ENCODE measurements around the gene FBXW4.
"Not testable (repeated sequence)": the region's sequence is repeated elsewhere in the genome, so short reads cannot be mapped to it uniquely, and the experiment has no call there.

The FBXW4 gene

GRCh38 chr10:101597091-101597900 is 97.7 kb downstream of the FBXW4 start:
- Histone ChIP-seq H3K9me3 (ENCODE audit: low read length) (no peaks in the 10 kb centered on the region), H3K36me3 (ENCODE audit: insufficient read depth, low read length) (peaks cover 6% of the 10 kb centered on the region), H3K4me3 (ENCODE audit: low read length) (no peak overlapping the region), H3K27me3 (ENCODE audit: insufficient read depth, low read length) (no peaks in the 10 kb centered on the region), H3K4me1 (ENCODE audit: insufficient read depth, low read length) (no peaks in the 10 kb centered on the region), H2AFZ (ENCODE audit: low read depth, low read length) (no peak overlapping the region)

- Histone ChIP-seq H3K9me3 (ENCODE audit: low read length) (no peaks in the 10 kb centered on the region), H3K4me1 (ENCODE audit: insufficient read depth, low read length) (no peaks in the 10 kb centered on the region), H3K36me3 (ENCODE audit: insufficient read depth, low read length) (peaks cover 6% of the 10 kb centered on the region), H3K27me3 (ENCODE audit: insufficient read depth, low read length) (no peaks in the 10 kb centered on the region), H3K4me3 (ENCODE audit: low read length) (no peak overlapping the region), H2AFZ (ENCODE audit: low read depth, low read length) (no peak overlapping the region)
Observed at GRCh38 chr10:101595591-101596433, 99.2 kb downstream of the FBXW4 start.

GRCh38 chr10:101593331-101593730 is 101.6 kb downstream of the FBXW4 start:
- H3K36me3 ChIP-seq (ENCODE audit: insufficient read depth, low read length); H2AFZ ChIP-seq (ENCODE audit: low read depth, low read length); H3K27me3 ChIP-seq (ENCODE audit: insufficient read depth, low read length): not testable (repeated sequence)

GRCh38 chr10:101588879-101589278 is 106.1 kb downstream of the FBXW4 start:
- Histone ChIP-seq H2AFZ (ENCODE audit: low read depth, low read length) (peak overlapping the region; percentile 5), H3K4me3 (ENCODE audit: low read length) (peak overlapping the region; percentile 73), H3K4me1 (ENCODE audit: insufficient read depth, low read length) (peaks cover 20% of the 10 kb centered on the region), H3K36me3 (ENCODE audit: insufficient read depth, low read length) (peaks cover 14% of the 10 kb centered on the region), H3K9me3 (ENCODE audit: low read length) (no peaks in the 10 kb centered on the region), H3K27me3 (ENCODE audit: insufficient read depth, low read length) (no peaks in the 10 kb centered on the region)

More at GRCh38 chr10:101593331-101593730, 101.6 kb downstream of the FBXW4 start:
- not testable (repeated sequence) for H3K4me3 ChIP-seq (ENCODE audit: low read length); H3K4me1 ChIP-seq (ENCODE audit: insufficient read depth, low read length); H3K9me3 ChIP-seq (ENCODE audit: low read length)

GRCh38 chr10:101587725-101588653 is 107.0 kb downstream of the FBXW4 start, which contains the start of the genes DPCD and POLL:
Gene DPCD (plus strand): TSS chr10:101588321. CDS start chr10:101588337, 16 bp downstream.
Gene POLL (minus strand): TSS chr10:101588257. CDS start chr10:101587360, 897 bp downstream.
- peak within 1 kb of the TSS; percentile 83 for H2AFZ ChIP-seq (ENCODE audit: low read depth, low read length)
- H3K36me3 ChIP-seq (ENCODE audit: insufficient read depth, low read length), result peaks cover 18% of the 10 kb centered on the region
- peak within 1 kb of the TSS; percentile 73 for H3K4me3 ChIP-seq (ENCODE audit: low read length)
- H3K27me3 ChIP-seq (ENCODE audit: insufficient read depth, low read length), result no peaks in the 10 kb centered on the region
- peaks cover 20% of the 10 kb centered on the region for H3K4me1 ChIP-seq (ENCODE audit: insufficient read depth, low read length)
- H3K9me3 ChIP-seq (ENCODE audit: low read length), result no peaks in the 10 kb centered on the region

- H3K4me3 ChIP-seq (ENCODE audit: low read length), result no peak overlapping the region
- no peaks in the 10 kb centered on the region for H3K27me3 ChIP-seq (ENCODE audit: insufficient read depth, low read length)
- no peak overlapping the region for H2AFZ ChIP-seq (ENCODE audit: low read depth, low read length)
- peaks cover 20% of the 10 kb centered on the region for H3K4me1 ChIP-seq (ENCODE audit: insufficient read depth, low read length)
- H3K36me3 ChIP-seq (ENCODE audit: insufficient read depth, low read length), result peaks cover 23% of the 10 kb centered on the region
- no peaks in the 10 kb centered on the region for H3K9me3 ChIP-seq (ENCODE audit: low read length)
Observed at GRCh38 chr10:101585841-101586240, 109.1 kb downstream of the FBXW4 start.

- no peak overlapping the region for H2AFZ ChIP-seq (ENCODE audit: low read depth, low read length)
- H3K9me3 ChIP-seq (ENCODE audit: low read length), result no peaks in the 10 kb centered on the region
- H3K4me1 ChIP-seq (ENCODE audit: insufficient read depth, low read length), result no peaks in the 10 kb centered on the region
- H3K4me3 ChIP-seq (ENCODE audit: low read length), result no peak overlapping the region
- H3K36me3 ChIP-seq (ENCODE audit: insufficient read depth, low read length), result peaks cover 38% of the 10 kb centered on the region
- H3K27me3 ChIP-seq (ENCODE audit: insufficient read depth, low read length), result no peaks in the 10 kb centered on the region
Observed at GRCh38 chr10:101580486-101581399, 114.2 kb downstream of the FBXW4 start.

GRCh38 chr10:101579516-101579870 is 115.5 kb downstream of the FBXW4 start:
- Histone ChIP-seq H3K4me3 (ENCODE audit: low read length) (no peak overlapping the region), H3K4me1 (ENCODE audit: insufficient read depth, low read length) (no peaks in the 10 kb centered on the region), H3K9me3 (ENCODE audit: low read length) (no peaks in the 10 kb centered on the region), H2AFZ (ENCODE audit: low read depth, low read length) (no peak overlapping the region), H3K36me3 (ENCODE audit: insufficient read depth, low read length) (peaks cover 28% of the 10 kb centered on the region), H3K27me3 (ENCODE audit: insufficient read depth, low read length) (no peaks in the 10 kb centered on the region)

GRCh38 chr10:101578803-101579515 is 116.0 kb downstream of the FBXW4 start:
- Histone ChIP-seq H3K27me3 (ENCODE audit: insufficient read depth, low read length) (no peaks in the 10 kb centered on the region), H3K36me3 (ENCODE audit: insufficient read depth, low read length) (peaks cover 25% of the 10 kb centered on the region), H3K4me1 (ENCODE audit: insufficient read depth, low read length) (no peaks in the 10 kb centered on the region), H3K9me3 (ENCODE audit: low read length) (no peaks in the 10 kb centered on the region), H3K4me3 (ENCODE audit: low read length) (no peak overlapping the region), H2AFZ (ENCODE audit: low read depth, low read length) (no peak overlapping the region)

- Histone ChIP-seq H3K4me3 (ENCODE audit: low read length) (no peak overlapping the region), H3K9me3 (ENCODE audit: low read length) (no peaks in the 10 kb centered on the region), H3K36me3 (ENCODE audit: insufficient read depth, low read length) (peaks cover 22% of the 10 kb centered on the region), H2AFZ (ENCODE audit: low read depth, low read length) (no peak overlapping the region), H3K27me3 (ENCODE audit: insufficient read depth, low read length) (no peaks in the 10 kb centered on the region), H3K4me1 (ENCODE audit: insufficient read depth, low read length) (no peaks in the 10 kb centered on the region)
Observed at GRCh38 chr10:101578192-101578591, 116.8 kb downstream of the FBXW4 start.

- no peak overlapping the region for H3K4me3 ChIP-seq (ENCODE audit: low read length)
- H3K9me3 ChIP-seq (ENCODE audit: low read length), result peaks cover 2% of the 10 kb centered on the region
- H2AFZ ChIP-seq (ENCODE audit: low read depth, low read length), result no peak overlapping the region
- peaks cover 2% of the 10 kb centered on the region for H3K27me3 ChIP-seq (ENCODE audit: insufficient read depth, low read length)
- no peaks in the 10 kb centered on the region for H3K4me1 ChIP-seq (ENCODE audit: insufficient read depth, low read length)
- H3K36me3 ChIP-seq (ENCODE audit: insufficient read depth, low read length), result peaks cover 14% of the 10 kb centered on the region
Observed at GRCh38 chr10:101577121-101577871, 117.7 kb downstream of the FBXW4 start.
